HG02763 (cell line): ENCODE data around the gene MATN4.

ENCODE experiments used
- ATAC-seq: cut with Tn5 transposase; IDR thresholded peaks from one replicate; pipeline ENCODE4 v1.9.1; 2021; ENCODE audit warnings: mild to moderate bottlenecking, moderate library complexity; ENCODE audit not compliant: unreplicated experiment

The MATN4 gene

DNA sequence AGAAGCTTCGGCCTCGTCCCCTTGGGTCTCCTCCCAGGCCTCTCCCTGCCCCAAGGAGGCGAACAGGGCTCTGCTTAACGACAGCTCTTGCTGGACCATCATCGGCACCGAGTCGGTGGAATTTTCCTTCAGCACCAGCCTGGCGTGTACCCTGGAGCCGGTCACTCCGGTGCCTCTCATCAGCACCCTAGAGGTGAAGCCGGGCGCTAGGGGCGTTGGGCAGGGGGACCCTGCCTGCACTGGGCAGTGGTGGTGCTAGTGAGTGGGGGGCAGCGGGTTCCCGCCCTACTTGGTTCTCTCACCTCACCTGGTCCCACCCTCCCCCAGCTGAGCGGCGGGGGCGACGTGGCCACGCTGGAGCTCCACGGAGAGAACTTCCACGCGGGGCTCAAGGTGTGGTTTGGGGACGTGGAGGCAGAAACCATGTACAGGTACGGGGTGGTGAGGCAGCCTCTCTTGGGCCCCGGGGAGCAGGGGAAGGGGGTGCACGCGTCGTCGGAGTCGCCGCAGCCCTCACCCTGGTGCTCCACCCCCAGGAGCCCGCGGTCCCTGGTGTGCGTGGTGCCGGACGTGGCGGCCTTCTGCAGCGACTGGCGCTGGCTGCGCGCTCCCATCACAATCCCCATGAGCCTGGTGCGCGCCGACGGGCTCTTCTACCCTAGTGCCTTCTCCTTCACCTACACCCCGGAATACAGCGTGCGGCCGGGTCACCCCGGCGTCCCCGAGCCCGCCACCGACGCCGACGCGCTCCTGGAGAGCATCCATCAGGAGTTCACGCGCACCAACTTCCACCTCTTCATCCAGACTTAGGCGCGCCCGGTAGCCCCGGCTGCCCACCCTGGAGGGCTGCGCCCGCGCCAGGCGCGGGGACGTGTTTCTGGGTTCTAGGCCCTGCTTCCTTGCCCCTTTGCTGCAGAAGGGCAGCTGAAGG, 8.3 kb upstream of the MATN4 start:
- no peak for ATAC-seq

GRCh38 chr20:45315672-45316071, 7.6 kb upstream of the MATN4 start:
- no peak for ATAC-seq

- ATAC-seq, result no peak
Observed at GRCh38 chr20:45313943-45314342, 5.8 kb upstream of the MATN4 start.

GRCh38 chr20:45313065-45313695, 5.1 kb upstream of the MATN4 start:
- no peak for ATAC-seq

DNA sequence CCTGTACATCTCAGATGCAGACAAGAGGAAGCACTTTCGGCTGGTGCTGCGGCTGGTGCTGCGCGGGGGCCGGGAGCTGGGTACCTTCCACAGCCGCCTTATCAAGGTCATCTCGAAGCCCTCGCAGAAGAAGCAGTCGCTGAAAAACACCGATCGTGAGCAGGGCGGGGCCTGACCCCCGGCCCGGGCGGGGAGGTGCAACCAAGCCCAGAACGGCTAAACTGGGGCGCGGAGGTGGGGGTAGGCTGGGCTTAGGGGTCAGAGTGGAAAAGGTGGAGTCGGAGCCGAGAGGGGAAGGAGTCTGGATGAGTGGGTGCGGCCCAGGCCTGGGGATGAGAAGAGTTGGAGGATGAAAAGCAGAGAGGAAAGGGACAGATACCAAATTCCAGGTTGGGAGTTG, 4.1 kb upstream of the MATN4 start:
- no peak for ATAC-seq

DNA sequence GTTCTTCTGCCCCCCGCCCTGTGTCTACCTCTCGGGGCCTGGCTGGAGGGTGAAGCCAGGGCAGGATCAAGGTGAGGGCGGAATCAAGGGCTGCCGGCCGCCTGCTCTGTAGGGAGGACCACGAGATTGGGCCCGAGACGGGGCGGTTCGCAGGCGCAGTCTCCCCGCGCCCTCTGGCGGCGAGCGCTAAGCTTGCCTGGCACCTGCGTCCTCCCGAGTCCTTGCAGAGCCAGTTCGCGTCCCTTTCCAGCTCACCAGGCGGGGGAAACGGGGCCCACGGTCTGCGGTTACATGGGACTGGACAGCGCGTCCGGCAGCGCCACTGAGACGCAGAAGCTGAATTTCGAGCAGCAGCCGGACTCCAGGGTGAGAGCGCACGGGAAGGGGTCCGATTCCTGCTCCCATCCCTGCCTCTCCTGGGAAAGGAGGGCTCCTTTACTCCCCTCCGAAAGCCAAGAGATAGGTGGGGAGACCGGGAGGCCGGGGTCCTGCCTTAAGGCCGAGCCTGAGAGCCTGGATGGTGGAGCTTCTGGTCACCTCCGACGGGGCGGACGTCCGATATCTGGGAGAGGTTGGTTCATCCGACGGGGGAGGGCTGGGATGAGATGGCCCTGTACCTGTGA, 3.6 kb upstream of the MATN4 start:
- ATAC-seq, result no peak

- no peak for ATAC-seq
Observed at GRCh38 chr20:45309075-45309474, 976 bp upstream of the MATN4 start.

DNA sequence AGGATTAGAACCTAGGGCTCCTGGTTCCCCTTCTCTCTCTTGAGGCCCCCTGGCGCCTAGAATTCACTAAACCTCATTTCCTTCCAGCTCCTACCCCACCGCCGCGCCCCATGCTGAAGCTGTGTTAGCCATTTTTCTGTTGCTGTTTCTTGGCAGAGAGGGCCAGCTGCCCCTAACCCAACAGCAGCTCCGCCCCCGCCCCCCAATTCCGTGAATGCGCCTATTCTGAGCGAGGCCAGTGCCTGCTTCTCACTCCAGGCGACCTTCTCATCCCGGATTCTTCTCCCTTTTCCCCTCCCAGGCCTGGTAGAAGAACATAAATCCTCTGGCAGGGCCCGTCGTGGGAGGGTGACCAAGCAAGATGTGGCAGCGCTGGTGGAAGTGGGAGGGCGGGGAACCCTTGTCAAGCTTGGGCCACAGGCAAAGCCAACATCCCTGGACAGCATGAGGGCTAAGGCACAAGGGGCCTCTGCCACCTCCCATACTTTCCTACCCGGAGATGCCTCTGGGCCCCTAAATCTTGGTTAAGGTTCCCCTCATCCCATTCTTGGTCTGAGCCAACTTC, 941 bp downstream of the MATN4 start:
- no peak for ATAC-seq

DNA sequence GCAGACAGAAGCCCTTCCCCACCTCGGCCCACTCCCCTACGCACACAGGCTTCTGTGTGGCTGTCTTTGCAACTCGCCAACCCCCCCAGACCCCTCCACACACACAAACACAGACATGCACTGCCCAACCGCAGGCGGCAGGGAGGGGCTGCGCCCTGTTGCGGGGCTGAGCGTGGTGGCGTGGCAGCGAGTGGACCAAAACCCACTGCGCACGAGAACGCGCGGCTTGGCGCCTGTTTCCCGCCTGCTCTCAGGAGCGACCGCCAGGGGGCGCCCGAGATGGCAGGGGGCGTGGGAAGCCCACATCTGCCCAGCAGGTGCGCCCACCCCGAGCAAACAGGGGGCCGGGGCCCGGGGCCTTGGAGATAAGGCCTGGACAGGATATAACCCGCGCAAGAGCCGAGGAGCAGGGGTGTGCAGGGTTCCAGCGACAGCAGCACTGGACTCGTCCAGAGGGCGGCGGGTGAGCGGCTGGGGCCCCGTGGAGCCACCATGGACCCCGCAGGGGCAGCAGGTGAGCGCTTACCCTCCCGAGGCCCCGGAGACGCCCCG, 1.6 kb downstream of the MATN4 start, which contains the start of gene RBPJL:
TSS of gene RBPJL (plus strand) at position 410 of the 552 bp plus-strand sequence. CDS start at position 493, 83 bp downstream.
- ATAC-seq, result no peak

DNA sequence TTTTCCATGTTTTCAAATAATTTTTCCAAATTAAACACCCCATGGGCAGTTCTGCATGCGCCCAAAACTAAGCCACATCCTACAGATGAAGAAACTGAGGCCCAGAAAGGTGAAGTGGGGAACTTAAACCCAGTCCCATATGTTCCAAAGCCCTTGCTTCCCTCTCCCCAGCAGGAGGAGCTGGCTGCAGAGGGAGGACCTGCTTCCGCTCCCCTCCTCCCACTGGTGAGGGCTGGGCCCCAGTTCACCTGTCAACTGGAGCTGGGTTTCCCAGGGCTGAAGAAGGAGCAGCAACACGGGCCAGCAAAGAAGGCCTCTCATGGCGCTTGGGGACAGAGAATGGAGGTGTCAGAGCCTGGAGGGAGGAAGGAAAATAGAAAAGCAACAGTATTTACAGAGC, 2.8 kb downstream of the MATN4 start:
- ATAC-seq, result no peak

DNA sequence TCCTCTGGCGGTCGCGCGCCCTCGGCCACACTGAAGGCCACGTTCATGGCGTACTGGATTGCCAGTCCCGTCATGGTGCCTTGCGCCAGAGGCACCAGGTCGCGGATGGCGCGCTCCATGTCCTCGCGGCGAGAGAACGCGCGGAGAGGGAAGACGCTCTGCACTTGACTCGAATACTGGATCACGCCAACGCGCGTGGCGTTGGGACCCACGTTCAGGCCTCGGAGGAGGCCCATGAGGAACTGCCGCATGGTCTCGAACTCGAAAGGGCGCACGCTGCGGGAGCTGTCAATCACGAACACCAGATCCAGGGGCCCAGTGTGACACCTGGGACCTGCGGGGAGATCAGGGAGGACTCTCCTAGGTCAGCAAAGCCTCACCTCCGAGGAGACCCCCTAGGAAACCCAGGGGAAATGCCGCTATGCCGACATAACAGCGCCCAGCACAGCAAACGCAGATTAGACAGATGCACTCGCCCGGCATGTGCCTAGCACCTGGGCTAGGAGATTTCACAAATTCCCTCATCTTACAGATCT, 3.6 kb downstream of the MATN4 start:
- ATAC-seq, result no peak

DNA sequence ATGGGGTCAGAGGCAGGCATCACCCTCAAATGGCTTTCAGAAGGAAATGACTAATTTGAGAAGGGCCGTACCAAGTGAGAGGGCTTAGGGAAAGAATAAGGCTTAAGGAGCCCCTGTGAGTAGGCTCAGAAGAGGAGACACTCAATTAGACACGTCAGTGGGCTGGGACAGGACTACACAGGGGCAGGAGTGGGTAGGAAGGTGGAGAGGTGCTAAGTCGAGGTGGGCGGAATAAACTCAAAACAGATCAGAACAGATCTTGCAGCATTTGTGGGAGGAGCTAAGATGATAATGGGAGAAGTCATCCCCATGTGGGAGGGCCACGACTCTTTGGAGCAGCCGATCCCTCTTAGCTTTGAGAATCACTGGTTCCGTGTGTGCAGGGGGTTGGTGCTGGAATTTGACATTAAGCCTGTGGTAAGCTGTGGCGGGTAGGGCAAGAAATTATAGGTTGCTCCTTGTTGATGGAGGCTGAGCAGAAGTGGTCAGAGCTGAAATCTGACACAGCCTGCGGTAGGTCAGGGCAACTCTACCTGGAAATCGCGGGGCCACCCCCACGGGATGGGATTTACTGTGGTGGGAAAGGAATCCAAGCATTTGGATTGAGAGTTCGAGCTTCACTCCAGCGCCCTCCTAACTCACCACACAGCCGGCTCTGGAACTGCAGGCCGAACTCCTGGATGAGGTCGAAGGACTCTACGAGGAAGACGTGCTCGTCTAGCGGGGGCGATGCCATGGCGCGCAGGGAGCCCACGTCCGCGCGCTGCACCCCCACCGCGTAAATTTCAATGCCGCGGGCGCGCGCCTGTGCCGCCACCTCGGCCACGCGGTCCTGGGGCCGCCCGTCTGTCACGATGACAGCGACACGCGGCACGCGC, 4.3 kb downstream of the MATN4 start:
- no peak for ATAC-seq

DNA sequence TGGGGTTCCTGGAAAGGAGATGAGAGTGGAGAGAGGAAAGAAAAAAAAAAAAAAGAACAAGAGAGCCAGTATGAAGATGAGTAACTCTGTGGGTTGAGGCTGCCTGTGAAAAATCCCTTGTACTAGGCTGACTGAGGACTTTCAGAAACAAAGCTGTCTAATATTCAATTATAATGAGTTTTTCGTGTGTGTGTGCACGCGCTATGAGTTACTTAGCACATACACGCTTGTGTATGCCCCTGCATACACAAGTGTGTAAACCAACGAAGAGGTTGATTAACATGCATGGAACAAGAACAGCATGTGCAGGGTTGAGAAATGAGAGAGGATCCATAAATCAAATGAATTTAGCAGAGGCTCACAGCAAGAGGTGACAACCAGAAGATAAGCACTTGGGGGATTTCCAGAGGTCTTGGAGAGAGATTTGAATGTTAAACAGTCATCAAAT, 6.3 kb downstream of the MATN4 start:
- no peak for ATAC-seq

DNA sequence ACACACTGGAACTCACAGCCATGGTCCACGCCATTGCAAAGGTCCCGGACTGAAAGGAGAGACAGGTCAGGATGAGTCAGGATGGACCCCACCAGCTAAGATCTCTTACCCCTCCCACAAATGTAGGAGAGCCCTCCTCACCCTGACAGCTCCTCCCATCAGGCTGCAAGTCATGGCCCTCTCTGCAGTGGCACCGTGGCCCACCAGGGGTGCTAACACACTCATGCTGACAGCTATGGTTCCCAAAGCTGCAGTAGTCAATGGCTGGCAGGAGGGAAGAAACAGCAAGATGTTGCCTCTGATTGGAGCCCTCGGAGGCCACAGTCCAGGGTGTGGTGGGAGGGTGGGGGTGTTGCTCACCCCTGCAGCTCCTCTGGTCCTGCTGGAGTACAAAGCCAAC, 7.1 kb downstream of the MATN4 start:
- ATAC-seq, result no peak

GRCh38 chr20:45299786-45300185, 8.3 kb downstream of the MATN4 start:
- ATAC-seq, result no peak

GRCh38 chr20:45297786-45298497, 10.2 kb downstream of the MATN4 start:
- no peak for ATAC-seq

DNA sequence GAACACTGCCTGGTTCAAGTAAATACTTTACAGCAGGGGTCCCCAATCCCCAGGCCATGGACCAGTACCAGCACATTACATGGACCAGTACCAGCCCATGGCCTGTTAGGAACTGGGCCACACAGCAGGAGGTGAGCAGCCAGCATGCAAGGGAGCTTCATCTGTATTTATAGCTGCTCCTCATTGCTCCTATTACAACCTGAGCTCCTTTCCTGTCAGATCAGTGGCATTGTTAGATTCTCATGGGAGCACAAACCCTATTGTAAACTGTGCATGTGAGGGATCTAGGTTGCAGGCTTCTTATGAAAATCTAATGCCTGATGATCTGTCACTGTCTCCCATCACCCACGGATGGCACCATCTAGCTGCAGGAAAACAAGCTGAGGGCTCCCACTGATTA, 13.4 kb downstream of the MATN4 start:
- ATAC-seq, result no peak

- ATAC-seq, result no peak
Observed at GRCh38 chr20:45294003-45294368, 14.1 kb downstream of the MATN4 start.
